Endothelial cell of umbilical vein (primary cell): ENCODE measurements around the gene RPS24. TPM values are rescaled to one million over a fixed set of nuclear protein-coding genes. Genes with fewer than 3 reads are reported as not detected.

Experiments
- BruUV-seq: library from RNA; stranded (reverse); fragments of 400-500 nt; replicated peaks from 2 replicates; lab custom pipeline; 2021; lab: Mats Ljungman, UMichigan
- CTCF ChIA-PET: fragments of 300-600, 350-600 bp; sonication (Branson Sonifier 250); formaldehyde crosslinking; loops from one replicate; lab custom pipeline; 2021; ENCODE audit warnings: antibody characterized with exemption, inconsistent platforms; lab: Charles Lee
- POLR2A ChIA-PET: fragments of 300-600, 350-600 bp; sonication (Branson Sonifier 250); formaldehyde crosslinking; loops from one replicate; lab custom pipeline; 2021; ENCODE audit warnings: antibody characterized with exemption, inconsistent platforms; lab: Charles Lee
- DNase-seq: peaks from one replicate; pipeline ENCODE4 v3.0.0-alpha.2; 2011; ENCODE audit warnings: low read depth, low spot score
- FAIRE-seq: peaks from 2 replicates; lab custom pipeline; 2011; peaks lifted over from hg19 to GRCh38; lab: Jason Lieb, UNC
- H2AFZ ChIP-seq: 2 replicates; pipeline ENCODE4 v1.6.0; 2012; ENCODE audit warnings: low read depth, low read length, control low read depth, inconsistent platforms
- H3K27ac ChIP-seq: 2 replicates; pipeline ENCODE4 v1.5.1; 2011; ENCODE audit warnings: low read depth, mild to moderate bottlenecking, control low read depth, low read length, moderate library complexity; ENCODE audit not compliant: insufficient read depth
- H3K27me3 ChIP-seq, 2 experiments: 2 replicates each; pipeline versions ENCODE4 v1.6.0 to v1.6.1; 2011; ENCODE audit warnings: low read length in 2 of 2, mixed read lengths in 1 of 2; ENCODE audit not compliant: control insufficient read depth in 2 of 2, insufficient read depth in 2 of 2
- H3K36me3 ChIP-seq, 2 experiments: 2 replicates in 1 of 2; 3 replicates in 1 of 2; pipeline ENCODE4 v1.5.1; 2011; ENCODE audit warnings: low read length in 2 of 2, mild to moderate bottlenecking in 1 of 2, moderate library complexity in 1 of 2; ENCODE audit not compliant: control insufficient read depth in 2 of 2, insufficient read depth in 2 of 2; ENCODE audit errors: extremely low read depth in 1 of 2
- H3K4me1 ChIP-seq: 3 replicates; pipeline ENCODE4 v1.5.1; 2011; ENCODE audit warnings: mild to moderate bottlenecking, low read length; ENCODE audit not compliant: control insufficient read depth, insufficient read depth; ENCODE audit errors: extremely low read depth
- H3K4me2 ChIP-seq: 2 replicates; pipeline ENCODE4 v1.6.1; 2011; ENCODE audit warnings: low read length, control low read depth, mixed read lengths; ENCODE audit not compliant: insufficient read depth
- H3K4me3 ChIP-seq, 3 experiments: fragments of 200-600 bp in 1 of 3; sonication (generic), shearing (Covaris generic) in 1 of 3; replicated peaks in 1 of 3; 2 replicates each; pipeline ENCODE4 v1.5.1; 2011 to 2016; ENCODE audit warnings: control low read depth in 3 of 3, low read length in 3 of 3, mild to moderate bottlenecking in 2 of 3, inconsistent platforms in 1 of 3, low read depth in 1 of 3, moderate library complexity in 1 of 3; ENCODE audit not compliant: insufficient read depth in 1 of 3
- H3K79me2 ChIP-seq: 2 replicates; pipeline ENCODE4 v1.6.0; 2012; ENCODE audit warnings: low read length, inconsistent platforms; ENCODE audit not compliant: control insufficient read depth, insufficient read depth
- H3K9ac ChIP-seq: replicated peaks from 2 replicates; pipeline ENCODE3; 2011; ENCODE audit warnings: low read length, control low read depth; ENCODE audit not compliant: insufficient read depth; ENCODE audit errors: extremely low read depth
- H3K9me1 ChIP-seq: replicated peaks from 3 replicates; pipeline ENCODE4 v1.6.0; 2011; ENCODE audit warnings: mild to moderate bottlenecking, low read length; ENCODE audit not compliant: control insufficient read depth, insufficient read depth; ENCODE audit errors: extremely low read depth
- H3K9me3 ChIP-seq: replicated peaks from 2 replicates; pipeline ENCODE4 v1.5.1; 2012; ENCODE audit warnings: low read length, inconsistent platforms; ENCODE audit not compliant: control insufficient read depth, insufficient read depth
- H4K20me1 ChIP-seq: replicated peaks from 2 replicates; pipeline ENCODE3; 2011; ENCODE audit warnings: mild to moderate bottlenecking, low read length; ENCODE audit not compliant: control insufficient read depth, insufficient read depth; ENCODE audit errors: extremely low read depth
- EZH2 ChIP-seq: IDR thresholded peaks from 2 replicates; pipeline ENCODE4 v1.6.1; 2012; ENCODE audit warnings: borderline replicate concordance, low read depth, mild to moderate bottlenecking, moderate library complexity, low read length, inconsistent platforms; ENCODE audit not compliant: severe bottlenecking
- FOS ChIP-seq: IDR thresholded peaks from 2 replicates; pipeline ENCODE4 v1.6.1; 2011; ENCODE audit warnings: mild to moderate bottlenecking, low read length, moderate library complexity, borderline replicate concordance; ENCODE audit not compliant: insufficient read depth
- GATA2 ChIP-seq: IDR thresholded peaks from 2 replicates; pipeline ENCODE4 v1.7.0; 2011; ENCODE audit warnings: low read depth, mild to moderate bottlenecking, moderate library complexity, mixed read lengths, low read length; ENCODE audit not compliant: insufficient read length, insufficient read depth
- JUN ChIP-seq: IDR thresholded peaks from 2 replicates; pipeline ENCODE4 v1.6.1; 2011; ENCODE audit warnings: borderline replicate concordance, low read depth; ENCODE audit not compliant: insufficient read length, insufficient read depth
- MYC ChIP-seq: IDR thresholded peaks from one replicate; pipeline ENCODE4 v1.6.1; 2011; ENCODE audit warnings: mild to moderate bottlenecking, low read depth, low read length
- POLR2A ChIP-seq: IDR thresholded peaks from 2 replicates; pipeline ENCODE4 v1.6.1; 2012; ENCODE audit warnings: low read depth, mild to moderate bottlenecking, control low read depth, low read length
- POLR2AphosphoS5 ChIP-seq: IDR thresholded peaks from 2 replicates; pipeline ENCODE4 v1.6.1; 2012; ENCODE audit warnings: low read depth, mild to moderate bottlenecking, control low read depth, low read length, moderate library complexity; ENCODE audit not compliant: insufficient read depth
- dilution Hi-C: fragments of 300-500 bp; cut with MboI; formaldehyde crosslinking; loops from one replicate; pipeline ENCODE4 v1.15.0; 2019; ENCODE audit warnings: low sequenced_read_pairs; ENCODE audit not compliant: extremely low pct_ligation_motif_present
- intact Hi-C: fragments of 100-400 bp; cut with micrococcal nuclease; formaldehyde crosslinking; loops from one replicate; pipeline ENCODE4 v1.10.0; 2022
- polyA plus RNA-seq, 4 experiments: library from polyadenylated mRNA; depleted of rRNA in 3 of 4; stranded (reverse) in 3 of 4; unstranded in 1 of 4; fragments of >200 nt; gene quantifications; 2 replicates each; pipeline versions ENCODE4 v1.2.1 to v1.2.3, GENCODE V29; 2011 to 2012; ENCODE audit warnings: missing spikeins in 1 of 4
- total RNA-seq: library from RNA; stranded (reverse); gene quantifications from 2 replicates; pipeline ENCODE4 v1.2.3, GENCODE V29; 2021
- TF ChIP-seq, protein P1 (sequence below): IDR thresholded peaks from 2 replicates; pipeline ENCODE4 v1.6.1; 2011; ENCODE audit not compliant: insufficient read depth, insufficient read length
- TF ChIP-seq, protein P2 (sequence below), 2 donors: IDR thresholded peaks; 1 replicate in 1 of 2; 2 replicates in 1 of 2; pipeline ENCODE4 v1.5.1; 2011; ENCODE audit warnings: low read length in 2 of 2, mild to moderate bottlenecking in 2 of 2, moderate library complexity in 2 of 2, control low read depth in 1 of 2, inconsistent platforms in 1 of 2, low read depth in 1 of 2; ENCODE audit not compliant: insufficient read depth in 1 of 2; ENCODE audit errors: extremely low read depth in 1 of 2

RPS24 gene
- total and polyA plus RNA-seq, 2 donors (not counting 3 experiments of a cell fraction or from before 2014, with no cell fraction given): 1,446 to 2,326 TPM

DNA sequence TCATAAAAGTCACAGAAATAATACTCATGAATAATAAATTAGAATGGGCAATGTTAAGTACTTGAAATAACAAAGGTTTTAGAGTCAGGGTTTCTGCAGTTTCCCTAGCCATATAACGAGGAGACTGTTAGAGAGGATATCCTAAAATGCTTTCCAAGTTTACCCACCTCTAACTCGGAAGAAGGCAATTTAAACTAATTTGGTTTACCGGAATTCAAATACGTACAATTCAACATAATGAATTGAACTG lies 351 bp upstream of the RPS24 start:
- Histone ChIP-seq H3K27ac (no peak overlapping the region), H3K4me2 (peak overlapping the region; percentile 86), H4K20me1 (peaks cover 8% of the 10 kb centered on the region), H3K9me3 (no peaks in the 10 kb centered on the region), H3K9ac (no peak overlapping the region), H3K4me1 (peaks cover 41% of the 10 kb centered on the region), H2AFZ (peak overlapping the region; percentile 48), H3K79me2 (peaks cover 56% of the 10 kb centered on the region), H3K36me3 (peaks cover 13 to 27% of the 10 kb centered on the region in 2 experiments), H3K9me1 (no peaks in the 10 kb centered on the region), H3K27me3 (no peaks in the 10 kb centered on the region), H3K4me3 (peak overlapping the region; percentile 19 to 91 (median 19))
- POLR2A ChIA-PET: no interaction called here
- no TSS peak for BruUV-seq
- TF ChIP-seq, protein P1, sequence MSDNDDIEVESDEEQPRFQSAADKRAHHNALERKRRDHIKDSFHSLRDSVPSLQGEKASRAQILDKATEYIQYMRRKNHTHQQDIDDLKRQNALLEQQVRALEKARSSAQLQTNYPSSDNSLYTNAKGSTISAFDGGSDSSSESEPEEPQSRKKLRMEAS: no peak
- no peak for TF ChIP-seq GATA2
- CTCF ChIA-PET: no interaction called here
- FAIRE-seq: no peak
- intact Hi-C loops (loop anchor here (1.0 to 5.0 kb wide), 2 partner anchors 187 to 939 kb away; no protein-coding TSS in a partner anchor), dilution Hi-C loops (no loop called here)
- no peak for DNase-seq

DNA sequence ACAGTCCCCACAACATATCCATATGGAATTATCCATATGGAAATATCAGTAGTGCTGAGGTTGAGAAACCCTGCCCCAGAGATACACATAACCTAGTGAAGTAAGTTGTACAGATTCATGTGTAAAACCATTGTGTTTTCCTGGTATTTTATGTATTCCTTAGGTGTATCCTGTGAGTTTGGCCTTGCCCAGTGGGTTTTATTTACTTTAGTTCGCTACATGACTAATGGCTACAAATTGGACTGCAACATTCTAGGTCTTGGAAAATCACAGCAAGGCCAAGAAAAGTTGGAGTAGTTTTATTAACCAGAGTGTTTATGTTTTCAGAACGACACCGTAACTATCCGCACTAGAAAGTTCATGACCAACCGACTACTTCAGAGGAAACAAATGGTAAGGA lies 1.4 kb downstream of the RPS24 start:
- Histone ChIP-seq H3K27ac (peak overlapping the region; percentile 27), H3K9me3 (no peaks in the 10 kb centered on the region), H3K4me2 (peak overlapping the region; percentile 71), H3K9me1 (no peaks in the 10 kb centered on the region), H3K36me3 (peaks cover 26 to 36% of the 10 kb centered on the region in 2 experiments), H3K4me3 (peak overlapping the region; percentile 20 to 91 (median 68)), H2AFZ (no peak overlapping the region), H3K27me3 (no peaks in the 10 kb centered on the region), H3K9ac (peak overlapping the region; percentile 84), H4K20me1 (peaks cover 11% of the 10 kb centered on the region), H3K79me2 (peaks cover 62% of the 10 kb centered on the region), H3K4me1 (peaks cover 48% of the 10 kb centered on the region)
- no TSS peak for BruUV-seq
- intact Hi-C loops (loop anchor here (5.0 kb wide), 1 partner anchor 1207 kb away; no protein-coding TSS in a partner anchor), dilution Hi-C loops (no loop called here)
- POLR2A ChIA-PET: no interaction called here
- peak; percentile 40 for DNase-seq
- CTCF ChIA-PET: interaction anchor here (2.7 kb wide), 1 partner anchor 11 kb away, joined by 18 read pairs; no protein-coding TSS in a partner anchor
- no peak for FAIRE-seq
- TF ChIP-seq GATA2 (no peak), EZH2 (no peak), JUN (no peak), MYC (no peak), POLR2A (no peak), POLR2AphosphoS5 (no peak), FOS (no peak)
- TF ChIP-seq, protein P1: no peak
- TF ChIP-seq, protein P2, sequence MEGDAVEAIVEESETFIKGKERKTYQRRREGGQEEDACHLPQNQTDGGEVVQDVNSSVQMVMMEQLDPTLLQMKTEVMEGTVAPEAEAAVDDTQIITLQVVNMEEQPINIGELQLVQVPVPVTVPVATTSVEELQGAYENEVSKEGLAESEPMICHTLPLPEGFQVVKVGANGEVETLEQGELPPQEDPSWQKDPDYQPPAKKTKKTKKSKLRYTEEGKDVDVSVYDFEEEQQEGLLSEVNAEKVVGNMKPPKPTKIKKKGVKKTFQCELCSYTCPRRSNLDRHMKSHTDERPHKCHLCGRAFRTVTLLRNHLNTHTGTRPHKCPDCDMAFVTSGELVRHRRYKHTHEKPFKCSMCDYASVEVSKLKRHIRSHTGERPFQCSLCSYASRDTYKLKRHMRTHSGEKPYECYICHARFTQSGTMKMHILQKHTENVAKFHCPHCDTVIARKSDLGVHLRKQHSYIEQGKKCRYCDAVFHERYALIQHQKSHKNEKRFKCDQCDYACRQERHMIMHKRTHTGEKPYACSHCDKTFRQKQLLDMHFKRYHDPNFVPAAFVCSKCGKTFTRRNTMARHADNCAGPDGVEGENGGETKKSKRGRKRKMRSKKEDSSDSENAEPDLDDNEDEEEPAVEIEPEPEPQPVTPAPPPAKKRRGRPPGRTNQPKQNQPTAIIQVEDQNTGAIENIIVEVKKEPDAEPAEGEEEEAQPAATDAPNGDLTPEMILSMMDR (IDR thresholded peaks at IDR 0.05; ENCODE audit: extremely low read depth in 1 of 2, insufficient read depth in 1 of 2, low read depth in 1 of 2, low read length in 2 of 2): no peak
